ENCODE results near the gene SUMO1. TPM values are rescaled to one million over a fixed set of nuclear protein-coding genes. Genes with fewer than 3 reads are reported as not detected.

The SUMO1 gene
- total and polyA plus RNA-seq, 9 of the 15 experiments (the other 6 are each of a cell fraction or from before 2014, with no cell fraction given): 63.7 to 292 (median 92.0) TPM

- TF ChIP-seq, protein P1, sequence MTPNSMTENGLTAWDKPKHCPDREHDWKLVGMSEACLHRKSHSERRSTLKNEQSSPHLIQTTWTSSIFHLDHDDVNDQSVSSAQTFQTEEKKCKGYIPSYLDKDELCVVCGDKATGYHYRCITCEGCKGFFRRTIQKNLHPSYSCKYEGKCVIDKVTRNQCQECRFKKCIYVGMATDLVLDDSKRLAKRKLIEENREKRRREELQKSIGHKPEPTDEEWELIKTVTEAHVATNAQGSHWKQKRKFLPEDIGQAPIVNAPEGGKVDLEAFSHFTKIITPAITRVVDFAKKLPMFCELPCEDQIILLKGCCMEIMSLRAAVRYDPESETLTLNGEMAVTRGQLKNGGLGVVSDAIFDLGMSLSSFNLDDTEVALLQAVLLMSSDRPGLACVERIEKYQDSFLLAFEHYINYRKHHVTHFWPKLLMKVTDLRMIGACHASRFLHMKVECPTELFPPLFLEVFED (CRISPR knock-in tag; conservative IDR thresholded peaks at IDR 0.05): no peak
- no peak for TF ChIP-seq ZBTB17 (CRISPR knock-in tag; IDR thresholded peaks at IDR 0.05)
- no peak for TF ChIP-seq KAT2B (IDR thresholded peaks at IDR 0.05; ENCODE audit: low read depth, low read length)
- no peak for TF ChIP-seq RBM17 (IDR thresholded peaks at IDR 0.05; ENCODE audit: borderline replicate concordance, low read depth, low read length)
- no peak for TF ChIP-seq KDM4B (IDR thresholded peaks at IDR 0.05; ENCODE audit: borderline replicate concordance in 2 of 2, low read depth in 1 of 2)
Measured at GRCh38 chr2:202185156-202185555, 53.2 kb downstream of the SUMO1 start (continued).

- no peaks in the 10 kb centered on the region for H3K9me1 ChIP-seq (ENCODE audit: control insufficient read depth, insufficient read depth, low read length)
- no peaks in the 10 kb centered on the region for H3K36me3 ChIP-seq (ENCODE audit: control insufficient read depth, insufficient read depth, low read length)
- H3K9me3 ChIP-seq (replicated peaks; ENCODE audit: control insufficient read depth, insufficient read depth, low read depth, low read length): no peaks in the 10 kb centered on the region
- no peaks in the 10 kb centered on the region; a peak in 1 of 5 replicates for H3K4me1 ChIP-seq (replicated peaks in 1 of 2; ENCODE audit: control insufficient read depth in 2 of 2, insufficient read depth in 2 of 2, low read length in 2 of 2)
- H3K4me2 ChIP-seq (ENCODE audit: insufficient read depth, low read length): no peak overlapping the region
- H4K20me1 ChIP-seq (replicated peaks; ENCODE audit: control insufficient read depth, insufficient read depth, low read length): no peaks in the 10 kb centered on the region
- no peak for TF ChIP-seq HMBOX1 (IDR thresholded peaks at IDR 0.05)
- no peak for TF ChIP-seq TBL1XR1 (IDR thresholded peaks at IDR 0.05; ENCODE audit: low read length in 2 of 2)
- no peak for TF ChIP-seq ZNF124 (CRISPR knock-in tag; IDR thresholded peaks at IDR 0.05)
- TF ChIP-seq ADNP (tag; IDR thresholded peaks at IDR 0.05): no peak
- TF ChIP-seq CBX5 (IDR thresholded peaks at IDR 0.05; ENCODE audit: borderline replicate concordance, low read depth): no peak
- TF ChIP-seq ETV5 (CRISPR knock-in tag; IDR thresholded peaks at IDR 0.05; ENCODE audit: low read depth): no peak
- TF ChIP-seq ZNF24 (IDR thresholded peaks at IDR 0.05): no peak
- no peak overlapping the region for H3K4me3 ChIP-seq
- CTCF ChIA-PET (ENCODE audit: low intra/inter-chr PET ratio): interaction anchor here (0.7 kb wide), 1 partner anchor 330 kb away, joined by 3 read pairs; no protein-coding TSS in a partner anchor
- no peak overlapping the region for H3K9ac ChIP-seq (ENCODE audit: insufficient read depth in 1 of 2, low read depth in 2 of 2, low read length in 2 of 2)
- intact Hi-C loops (cut with micrococcal nuclease): no loop called here
- FAIRE-seq (no peak), ATAC-seq (no peak), DNase-seq (ENCODE audit: extremely low read depth in 1 of 4, low spot score in 3 of 4) (no peak)
- POLR2A ChIA-PET: no interaction called here
- BruUV-seq (replicated peaks): no TSS peak
- H3K27ac ChIP-seq (ENCODE audit: extremely low read depth, low read depth, low read length): no peak overlapping the region
- H2AFZ ChIP-seq (ENCODE audit: low read depth, low read length): no peak overlapping the region
- in situ Hi-C loops (cut with MboI): loop anchor here (10.0 kb wide), 1 partner anchor 330 kb away; no protein-coding TSS in a partner anchor
- no peaks in the 10 kb centered on the region for H3K79me2 ChIP-seq (ENCODE audit: control insufficient read depth, insufficient read depth, low read length)
- WGBS (ENCODE audit: insufficient coverage, low coverage, missing lambda C conversion rate): 9% methylated on average over 2 of the region's 2 CpGs
- peaks cover 11 to 25% of the 10 kb centered on the region in 2 experiments; a peak in 3 of 5 replicates for H3K27me3 ChIP-seq (ENCODE audit: control insufficient read depth in 2 of 2, insufficient read depth in 2 of 2, low read length in 2 of 2)
Measured at GRCh38 chr2:202184557-202184956, 53.8 kb downstream of the SUMO1 start.

Data from K562 (cell line).